LNCaP clone FGC (cell line): Measurements from ENCODE around the gene CPN2.

Source experiments
- DNase-seq: peaks from one replicate; pipeline ENCODE4 v3.0.0-alpha.2; 2011; ENCODE audit warnings: low read depth
- H3K4me3 ChIP-seq: 2 replicates; pipeline ENCODE4 v1.5.1; 2011; ENCODE audit warnings: mild to moderate bottlenecking, low read depth, low read length, control low read depth
- CTCF ChIP-seq: IDR thresholded peaks from 2 replicates; pipeline ENCODE4 v1.5.1; 2012; ENCODE audit warnings: mild to moderate bottlenecking; ENCODE audit not compliant: control insufficient read depth, insufficient read depth; ENCODE audit errors: extremely low read depth

CPN2 gene

GRCh38 chr3:194374935-194375334 is 23.8 kb upstream of the CPN2 start:
- TF ChIP-seq CTCF: no peak
- no peak overlapping the region for H3K4me3 ChIP-seq
- no peak for DNase-seq

GRCh38 chr3:194373899-194374298 is 22.8 kb upstream of the CPN2 start:
- H3K4me3 ChIP-seq: no peak overlapping the region
- DNase-seq: no peak
- TF ChIP-seq CTCF: no peak

- no peak overlapping the region for H3K4me3 ChIP-seq
- DNase-seq: no peak
- TF ChIP-seq CTCF: no peak
Observed at GRCh38 chr3:194373028-194373427, 21.9 kb upstream of the CPN2 start.

GRCh38 chr3:194370753-194371152 is 19.6 kb upstream of the CPN2 start:
- no peak for DNase-seq
- TF ChIP-seq CTCF: no peak
- no peak overlapping the region for H3K4me3 ChIP-seq

GRCh38 chr3:194369522-194370279 is 18.6 kb upstream of the CPN2 start, which contains the start of gene LRRC15:
Gene LRRC15 (minus strand): TSS chr3:194369743. CDS start chr3:194361043, 8,700 bp downstream.
- peak; percentile 3; the same call in 1 of the 2 replicates for TF ChIP-seq CTCF
- H3K4me3 ChIP-seq: no peak within 1 kb of the TSS
- no peak for DNase-seq

- no peak overlapping the region for H3K4me3 ChIP-seq
- DNase-seq: no peak
- TF ChIP-seq CTCF: no peak
Observed at GRCh38 chr3:194368918-194369317, 17.8 kb upstream of the CPN2 start.
